ENCODE data around the gene ENO1.
"Not testable (repeated sequence)": the region's sequence is repeated elsewhere in the genome, so short reads cannot be mapped to it uniquely, and the experiment has no call there.

GRCh38 chr1:8898418-8898817, 19.9 kb upstream of the ENO1 start:
- TF ChIP-seq CTCF (IDR thresholded peaks at IDR 0.05; ENCODE audit: low read depth, low read length, missing input control); EGR1 (IDR thresholded peaks at IDR 0.05; ENCODE audit: low read depth in 2 of 2); TAF1 (conservative IDR thresholded peaks at IDR 0.05); JUND (IDR thresholded peaks at IDR 0.05); FOXA1 (IDR thresholded peaks at IDR 0.05): not testable (repeated sequence)
- TF ChIP-seq, protein P1, sequence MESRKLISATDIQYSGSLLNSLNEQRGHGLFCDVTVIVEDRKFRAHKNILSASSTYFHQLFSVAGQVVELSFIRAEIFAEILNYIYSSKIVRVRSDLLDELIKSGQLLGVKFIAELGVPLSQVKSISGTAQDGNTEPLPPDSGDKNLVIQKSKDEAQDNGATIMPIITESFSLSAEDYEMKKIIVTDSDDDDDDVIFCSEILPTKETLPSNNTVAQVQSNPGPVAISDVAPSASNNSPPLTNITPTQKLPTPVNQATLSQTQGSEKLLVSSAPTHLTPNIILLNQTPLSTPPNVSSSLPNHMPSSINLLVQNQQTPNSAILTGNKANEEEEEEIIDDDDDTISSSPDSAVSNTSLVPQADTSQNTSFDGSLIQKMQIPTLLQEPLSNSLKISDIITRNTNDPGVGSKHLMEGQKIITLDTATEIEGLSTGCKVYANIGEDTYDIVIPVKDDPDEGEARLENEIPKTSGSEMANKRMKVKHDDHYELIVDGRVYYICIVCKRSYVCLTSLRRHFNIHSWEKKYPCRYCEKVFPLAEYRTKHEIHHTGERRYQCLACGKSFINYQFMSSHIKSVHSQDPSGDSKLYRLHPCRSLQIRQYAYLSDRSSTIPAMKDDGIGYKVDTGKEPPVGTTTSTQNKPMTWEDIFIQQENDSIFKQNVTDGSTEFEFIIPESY (IDR thresholded peaks at IDR 0.05) = not testable (repeated sequence)
